ENCODE data around the gene FCHO1.

FCHO1 gene

DNA sequence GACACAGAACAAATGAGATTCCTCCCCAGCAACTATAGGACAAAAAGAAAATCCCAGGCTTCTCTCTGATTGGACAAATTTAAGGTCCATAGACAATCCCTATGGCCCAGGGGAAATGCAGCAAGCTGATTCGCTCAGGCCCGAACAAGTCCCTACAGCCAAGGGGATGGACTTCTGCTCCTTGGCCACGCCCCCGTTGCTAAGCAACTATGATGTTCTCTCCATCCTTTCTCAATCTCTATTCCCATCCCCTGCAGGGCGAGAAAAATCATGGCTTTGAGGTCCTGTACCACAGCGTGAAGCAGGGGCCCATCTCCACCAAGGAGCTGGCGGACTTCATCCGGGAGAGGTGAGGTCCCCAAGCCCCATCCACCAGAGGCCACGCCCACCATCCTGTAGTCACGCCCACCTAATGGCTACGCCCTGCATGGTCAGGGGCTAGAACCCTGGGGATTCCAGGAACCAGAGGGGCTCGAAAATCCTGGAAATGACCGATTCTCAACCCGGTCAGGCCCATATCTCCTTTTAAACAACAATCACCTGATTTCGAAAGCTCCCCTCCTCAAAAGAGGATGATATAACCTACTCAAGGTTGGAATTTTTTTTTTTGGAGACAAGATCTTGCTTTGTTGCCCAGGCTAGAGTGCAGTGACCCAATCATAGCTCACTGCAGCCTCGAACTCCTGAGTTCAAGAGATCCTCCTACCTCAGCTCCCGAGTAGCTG lies 11.4 kb downstream of the FCHO1 start:
- TF ChIP-seq, protein P1, sequence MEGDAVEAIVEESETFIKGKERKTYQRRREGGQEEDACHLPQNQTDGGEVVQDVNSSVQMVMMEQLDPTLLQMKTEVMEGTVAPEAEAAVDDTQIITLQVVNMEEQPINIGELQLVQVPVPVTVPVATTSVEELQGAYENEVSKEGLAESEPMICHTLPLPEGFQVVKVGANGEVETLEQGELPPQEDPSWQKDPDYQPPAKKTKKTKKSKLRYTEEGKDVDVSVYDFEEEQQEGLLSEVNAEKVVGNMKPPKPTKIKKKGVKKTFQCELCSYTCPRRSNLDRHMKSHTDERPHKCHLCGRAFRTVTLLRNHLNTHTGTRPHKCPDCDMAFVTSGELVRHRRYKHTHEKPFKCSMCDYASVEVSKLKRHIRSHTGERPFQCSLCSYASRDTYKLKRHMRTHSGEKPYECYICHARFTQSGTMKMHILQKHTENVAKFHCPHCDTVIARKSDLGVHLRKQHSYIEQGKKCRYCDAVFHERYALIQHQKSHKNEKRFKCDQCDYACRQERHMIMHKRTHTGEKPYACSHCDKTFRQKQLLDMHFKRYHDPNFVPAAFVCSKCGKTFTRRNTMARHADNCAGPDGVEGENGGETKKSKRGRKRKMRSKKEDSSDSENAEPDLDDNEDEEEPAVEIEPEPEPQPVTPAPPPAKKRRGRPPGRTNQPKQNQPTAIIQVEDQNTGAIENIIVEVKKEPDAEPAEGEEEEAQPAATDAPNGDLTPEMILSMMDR (IDR thresholded peaks at IDR 0.05; ENCODE audit: borderline replicate concordance, control extremely low read depth, extremely low read depth, insufficient read depth, missing control alignments) = no peak
- in situ Hi-C loops (cut with MboI; ENCODE audit: low sequenced_read_pairs, unreplicated experiment) = no loop called here
- no peak for DNase-seq (ENCODE audit: low spot score)

DNA sequence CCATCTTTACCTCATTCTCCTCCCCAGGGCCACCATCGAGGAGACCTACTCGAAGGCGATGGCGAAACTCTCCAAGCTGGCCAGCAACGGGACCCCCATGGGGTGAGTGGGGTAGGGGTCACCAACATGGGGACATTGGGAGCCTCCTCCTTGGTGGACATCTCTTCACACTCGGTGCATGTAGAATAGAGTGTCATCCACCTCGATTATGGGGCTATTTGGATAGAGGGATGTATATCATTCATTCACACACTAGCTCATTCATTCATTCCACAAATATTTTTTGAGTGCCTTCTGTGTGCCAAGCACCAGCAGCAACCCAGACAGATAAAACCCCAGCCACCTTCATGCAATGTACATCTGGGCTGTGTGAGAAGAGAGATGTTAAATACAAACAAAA lies 13.1 kb downstream of the FCHO1 start:
- no peak for DNase-seq (ENCODE audit: low spot score)
- TF ChIP-seq, protein P1 (IDR thresholded peaks at IDR 0.05; ENCODE audit: borderline replicate concordance, control extremely low read depth, extremely low read depth, insufficient read depth, missing control alignments) = no peak
- in situ Hi-C loops (cut with MboI; ENCODE audit: low sequenced_read_pairs, unreplicated experiment) = no loop called here

DNA sequence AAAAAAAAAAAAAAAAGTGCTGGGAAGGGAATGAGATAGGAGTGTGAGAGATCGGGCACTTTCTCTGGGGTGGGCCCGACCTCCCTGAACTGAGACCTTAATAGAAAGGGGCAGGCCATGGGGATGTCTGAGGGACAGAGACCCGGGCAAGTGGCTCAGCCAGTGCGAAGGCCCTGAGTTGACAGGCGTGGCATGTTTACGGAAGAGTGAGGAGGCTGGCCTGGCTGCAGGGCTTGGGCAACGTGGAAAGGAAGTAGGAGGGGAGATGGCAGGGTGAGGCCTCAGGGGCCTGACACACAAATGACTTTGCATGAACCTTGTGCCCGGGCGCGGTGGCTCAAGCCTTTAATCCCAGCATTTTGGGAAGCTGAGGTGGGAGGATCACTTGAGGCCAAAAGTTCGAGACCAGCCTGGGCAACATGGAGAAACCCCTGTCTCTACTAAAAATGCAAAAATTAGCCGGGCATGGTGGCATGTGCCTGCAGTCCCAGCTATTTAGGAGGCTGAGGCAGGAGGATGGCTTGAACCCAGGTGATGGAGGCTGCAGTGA lies 13.9 kb downstream of the FCHO1 start:
- no peak for DNase-seq (ENCODE audit: low spot score)
- in situ Hi-C loops (cut with MboI; ENCODE audit: low sequenced_read_pairs, unreplicated experiment) = no loop called here
- TF ChIP-seq, protein P1 (IDR thresholded peaks at IDR 0.05; ENCODE audit: borderline replicate concordance, control extremely low read depth, extremely low read depth, insufficient read depth, missing control alignments) = no peak

DNA sequence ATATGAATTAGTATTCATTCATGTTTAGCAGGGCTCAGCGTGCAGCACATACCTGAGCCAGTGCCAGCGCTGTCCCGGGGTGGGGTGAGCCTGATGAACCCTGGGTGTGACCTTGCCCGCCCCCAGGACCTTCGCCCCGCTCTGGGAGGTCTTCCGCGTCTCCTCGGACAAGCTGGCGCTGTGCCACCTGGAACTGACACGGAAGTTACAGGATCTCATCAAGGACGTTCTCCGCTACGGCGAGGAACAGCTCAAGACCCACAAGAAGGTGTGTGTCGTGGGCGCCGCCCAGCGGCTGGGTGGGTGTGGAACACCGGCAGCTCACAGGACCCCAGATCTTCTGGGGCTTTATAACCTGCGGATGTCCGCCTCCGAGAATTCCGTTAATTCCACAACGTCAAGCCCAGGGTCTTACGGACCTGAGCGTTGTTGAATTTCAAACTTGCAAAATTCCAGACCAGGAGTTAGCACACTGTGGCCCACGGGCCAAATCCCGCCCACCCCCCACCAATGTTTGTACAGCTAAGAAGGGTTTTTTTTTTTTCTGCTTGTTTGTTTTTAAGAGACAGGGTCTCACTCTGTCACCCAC lies 15.4 kb downstream of the FCHO1 start:
- peak; percentile 74 for DNase-seq (ENCODE audit: low spot score)
- in situ Hi-C loops (cut with MboI; ENCODE audit: low sequenced_read_pairs, unreplicated experiment) = no loop called here
- TF ChIP-seq, protein P1 (IDR thresholded peaks at IDR 0.05; ENCODE audit: borderline replicate concordance, control extremely low read depth, extremely low read depth, insufficient read depth, missing control alignments) = peak; percentile 88

DNA sequence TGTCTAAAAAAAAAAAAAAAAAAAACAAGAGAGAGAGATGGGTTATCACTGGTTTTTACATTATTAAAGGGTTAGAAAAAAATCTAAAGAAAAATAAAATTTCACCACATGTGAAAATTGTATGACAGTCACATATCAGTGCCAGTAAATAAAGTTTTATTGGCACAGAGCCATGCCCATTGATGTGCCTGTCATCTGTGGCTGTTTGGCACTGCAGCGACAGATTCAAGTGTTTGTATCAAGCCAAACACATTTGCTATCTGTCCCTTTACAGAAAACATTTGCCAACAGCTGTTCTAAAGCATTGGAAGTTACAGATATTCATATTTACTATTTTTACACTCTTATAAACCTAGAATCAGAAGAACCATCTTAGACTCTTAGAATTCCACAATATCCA lies 16.3 kb downstream of the FCHO1 start:
- in situ Hi-C loops (cut with MboI; ENCODE audit: low sequenced_read_pairs, unreplicated experiment) = no loop called here
- no peak for DNase-seq (ENCODE audit: low spot score)
- TF ChIP-seq, protein P1 (IDR thresholded peaks at IDR 0.05; ENCODE audit: borderline replicate concordance, control extremely low read depth, extremely low read depth, insufficient read depth, missing control alignments) = no peak

DNA sequence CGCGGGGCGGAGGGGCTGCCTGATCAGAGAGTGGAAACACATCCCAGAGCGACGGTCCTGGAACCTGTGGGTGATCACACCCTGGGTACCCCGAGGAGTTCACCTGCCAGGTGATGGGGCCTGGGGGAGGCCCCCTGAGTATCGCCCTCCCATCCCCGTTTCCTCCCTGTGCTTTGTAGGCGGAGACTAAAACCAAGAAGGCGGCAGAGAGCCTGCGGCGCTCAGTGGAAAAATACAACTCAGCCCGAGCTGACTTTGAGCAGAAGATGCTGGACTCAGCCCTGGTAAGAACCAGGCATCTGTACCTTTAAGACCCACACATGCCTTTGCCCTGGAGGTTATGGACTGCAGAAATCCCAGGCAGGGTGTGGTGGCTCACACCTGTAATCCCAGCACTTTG lies 19.3 kb downstream of the FCHO1 start:
- in situ Hi-C loops (cut with MboI; ENCODE audit: low sequenced_read_pairs, unreplicated experiment) = loop anchor here (5.0 kb wide), 1 partner anchor 58 kb away; no protein-coding TSS in a partner anchor
- no peak for DNase-seq (ENCODE audit: low spot score)
- TF ChIP-seq, protein P1 (IDR thresholded peaks at IDR 0.05; ENCODE audit: borderline replicate concordance, control extremely low read depth, extremely low read depth, insufficient read depth, missing control alignments) = no peak

All from GM13976 (cell line).